Measurements from ENCODE around the gene SLC35B4.

SLC35B4 gene

GRCh38 chr7:134279898-134280297 is 36.8 kb downstream of the SLC35B4 start:
- no peak overlapping the region for H3K27ac ChIP-seq
- no peak overlapping the region for H3K9ac ChIP-seq (ENCODE audit: insufficient read length)
- no peaks in the 10 kb centered on the region for H3K36me3 ChIP-seq (ENCODE audit: insufficient read depth, low read length)
- H3K4me3 ChIP-seq: no peak overlapping the region
- H3K9me3 ChIP-seq (ENCODE audit: low read depth, low read length): no peaks in the 10 kb centered on the region
- DNase-seq (ENCODE audit: low read depth, low spot score): no peak
- no peak for TF ChIP-seq POLR2AphosphoS5 (IDR thresholded peaks at IDR 0.05; ENCODE audit: borderline replicate concordance, low read depth, low read length)
- TF ChIP-seq FOXP2 (optimal IDR thresholded peaks at IDR 0.05; ENCODE audit: control extremely low read depth, extremely low read length, insufficient read depth): no peak
- no peak for TF ChIP-seq EZH2 (IDR thresholded peaks at IDR 0.05)

- TF ChIP-seq POLR2AphosphoS5 (IDR thresholded peaks at IDR 0.05; ENCODE audit: borderline replicate concordance, low read depth, low read length): no peak
- TF ChIP-seq EZH2 (IDR thresholded peaks at IDR 0.05): no peak
- H3K9ac ChIP-seq (ENCODE audit: insufficient read length): no peak overlapping the region
- H3K36me3 ChIP-seq (ENCODE audit: insufficient read depth, low read length): no peaks in the 10 kb centered on the region
- no peak overlapping the region for H3K4me3 ChIP-seq
- H3K9me3 ChIP-seq (ENCODE audit: low read depth, low read length): no peaks in the 10 kb centered on the region
- DNase-seq (ENCODE audit: low read depth, low spot score): no peak
- H3K27ac ChIP-seq: no peak overlapping the region
Observed at GRCh38 chr7:134279336-134279735, 37.4 kb downstream of the SLC35B4 start.

- H3K4me3 ChIP-seq: no peak overlapping the region
- no peaks in the 10 kb centered on the region for H3K9me3 ChIP-seq (ENCODE audit: low read depth, low read length)
- no peaks in the 10 kb centered on the region for H3K36me3 ChIP-seq (ENCODE audit: insufficient read depth, low read length)
- no peak overlapping the region for H3K9ac ChIP-seq (ENCODE audit: insufficient read length)
- TF ChIP-seq POLR2AphosphoS5 (IDR thresholded peaks at IDR 0.05; ENCODE audit: borderline replicate concordance, low read depth, low read length) (no peak), EZH2 (IDR thresholded peaks at IDR 0.05) (no peak), FOXP2 (optimal IDR thresholded peaks at IDR 0.05; ENCODE audit: control extremely low read depth, extremely low read length, insufficient read depth) (no peak)
- no peak for DNase-seq (ENCODE audit: low read depth, low spot score)
- no peak overlapping the region for H3K27ac ChIP-seq
Observed at GRCh38 chr7:134278502-134279153, 38.1 kb downstream of the SLC35B4 start.

- Histone ChIP-seq H3K27ac (no peak overlapping the region), H3K4me3 (no peak overlapping the region), H3K9ac (ENCODE audit: insufficient read length) (no peak overlapping the region), H3K36me3 (ENCODE audit: insufficient read depth, low read length) (no peaks in the 10 kb centered on the region), H3K9me3 (ENCODE audit: low read depth, low read length) (no peaks in the 10 kb centered on the region)
- no peak for TF ChIP-seq EZH2 (IDR thresholded peaks at IDR 0.05)
- TF ChIP-seq POLR2AphosphoS5 (IDR thresholded peaks at IDR 0.05; ENCODE audit: borderline replicate concordance, low read depth, low read length): no peak
- TF ChIP-seq FOXP2 (optimal IDR thresholded peaks at IDR 0.05; ENCODE audit: control extremely low read depth, extremely low read length, insufficient read depth): no peak
- no peak for DNase-seq (ENCODE audit: low read depth, low spot score)
Observed at GRCh38 chr7:134276951-134277350, 39.8 kb downstream of the SLC35B4 start.

GRCh38 chr7:134262322-134262721 is 54.4 kb downstream of the SLC35B4 start:
- Histone ChIP-seq H3K27ac (no peak overlapping the region), H3K36me3 (ENCODE audit: insufficient read depth, low read length) (no peaks in the 10 kb centered on the region), H3K9ac (ENCODE audit: insufficient read length) (no peak overlapping the region), H3K4me3 (no peak overlapping the region), H3K9me3 (ENCODE audit: low read depth, low read length) (no peaks in the 10 kb centered on the region)
- DNase-seq (ENCODE audit: low read depth, low spot score): no peak
- TF ChIP-seq EZH2 (IDR thresholded peaks at IDR 0.05): no peak
- no peak for TF ChIP-seq FOXP2 (optimal IDR thresholded peaks at IDR 0.05; ENCODE audit: control extremely low read depth, extremely low read length, insufficient read depth)
- no peak for TF ChIP-seq POLR2AphosphoS5 (IDR thresholded peaks at IDR 0.05; ENCODE audit: borderline replicate concordance, low read depth, low read length)

- no peak overlapping the region for H3K27ac ChIP-seq
- no peak overlapping the region for H3K4me3 ChIP-seq
- H3K36me3 ChIP-seq (ENCODE audit: insufficient read depth, low read length): no peaks in the 10 kb centered on the region
- no peak overlapping the region for H3K9ac ChIP-seq (ENCODE audit: insufficient read length)
- no peak for DNase-seq (ENCODE audit: low read depth, low spot score)
- no peak for TF ChIP-seq FOXP2 (optimal IDR thresholded peaks at IDR 0.05; ENCODE audit: control extremely low read depth, extremely low read length, insufficient read depth)
- TF ChIP-seq EZH2 (IDR thresholded peaks at IDR 0.05): no peak
- TF ChIP-seq POLR2AphosphoS5 (IDR thresholded peaks at IDR 0.05; ENCODE audit: borderline replicate concordance, low read depth, low read length): no peak
- no peaks in the 10 kb centered on the region for H3K9me3 ChIP-seq (ENCODE audit: low read depth, low read length)
Observed at GRCh38 chr7:134255814-134256213, 60.9 kb downstream of the SLC35B4 start.

- no peak for TF ChIP-seq EZH2 (IDR thresholded peaks at IDR 0.05)
- no peak for TF ChIP-seq POLR2AphosphoS5 (IDR thresholded peaks at IDR 0.05; ENCODE audit: borderline replicate concordance, low read depth, low read length)
- no peak for TF ChIP-seq FOXP2 (optimal IDR thresholded peaks at IDR 0.05; ENCODE audit: control extremely low read depth, extremely low read length, insufficient read depth)
- DNase-seq (ENCODE audit: low read depth, low spot score): no peak
- Histone ChIP-seq H3K27ac (no peak overlapping the region), H3K4me3 (no peak overlapping the region), H3K9ac (ENCODE audit: insufficient read length) (no peak overlapping the region), H3K36me3 (ENCODE audit: insufficient read depth, low read length) (no peaks in the 10 kb centered on the region), H3K9me3 (ENCODE audit: low read depth, low read length) (no peaks in the 10 kb centered on the region)
Observed at GRCh38 chr7:134254311-134254710, 62.4 kb downstream of the SLC35B4 start.

- TF ChIP-seq EZH2 (IDR thresholded peaks at IDR 0.05) (no peak), FOXP2 (optimal IDR thresholded peaks at IDR 0.05; ENCODE audit: control extremely low read depth, extremely low read length, insufficient read depth) (no peak), POLR2AphosphoS5 (IDR thresholded peaks at IDR 0.05; ENCODE audit: borderline replicate concordance, low read depth, low read length) (no peak)
- no peaks in the 10 kb centered on the region for H3K36me3 ChIP-seq (ENCODE audit: insufficient read depth, low read length)
- no peak overlapping the region for H3K4me3 ChIP-seq
- no peak overlapping the region for H3K27ac ChIP-seq
- no peak for DNase-seq (ENCODE audit: low read depth, low spot score)
- H3K9me3 ChIP-seq (ENCODE audit: low read depth, low read length): no peaks in the 10 kb centered on the region
- H3K9ac ChIP-seq (ENCODE audit: insufficient read length): no peak overlapping the region
Observed at GRCh38 chr7:134248196-134248595, 68.5 kb downstream of the SLC35B4 start.

GRCh38 chr7:134246761-134247160 is 70.0 kb downstream of the SLC35B4 start:
- Histone ChIP-seq H3K4me3 (no peak overlapping the region), H3K9me3 (ENCODE audit: low read depth, low read length) (no peaks in the 10 kb centered on the region), H3K36me3 (ENCODE audit: insufficient read depth, low read length) (no peaks in the 10 kb centered on the region), H3K9ac (ENCODE audit: insufficient read length) (no peak overlapping the region), H3K27ac (no peak overlapping the region)
- TF ChIP-seq POLR2AphosphoS5 (IDR thresholded peaks at IDR 0.05; ENCODE audit: borderline replicate concordance, low read depth, low read length) (no peak), EZH2 (IDR thresholded peaks at IDR 0.05) (no peak), FOXP2 (optimal IDR thresholded peaks at IDR 0.05; ENCODE audit: control extremely low read depth, extremely low read length, insufficient read depth) (no peak)
- DNase-seq (ENCODE audit: low read depth, low spot score): no peak
